ENCODE measurements around the gene RRAD.
"Not testable (repeated sequence)": the region's sequence is repeated elsewhere in the genome, so short reads cannot be mapped to it uniquely, and the experiment has no call there.

Gene RRAD

DNA sequence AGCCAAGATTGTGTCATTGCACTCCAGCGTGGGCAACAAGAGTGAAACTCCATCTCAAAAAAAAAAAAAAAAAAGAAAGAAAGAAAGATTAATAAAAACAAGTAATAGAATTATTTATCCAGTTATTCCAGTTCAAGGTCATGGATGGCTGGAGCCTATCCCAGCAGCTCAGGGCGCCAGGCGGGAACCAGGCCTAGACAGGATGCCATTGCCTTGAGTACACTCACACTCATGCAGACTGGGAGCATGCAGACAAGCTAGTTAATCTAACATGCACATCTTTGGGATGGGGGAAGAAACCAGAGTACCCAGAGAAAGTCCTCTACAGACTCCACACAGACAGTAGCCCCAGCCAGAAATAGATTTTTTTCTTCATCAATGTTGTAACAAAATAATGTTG, 27.1 kb downstream of the RRAD start:
- DNase-seq, result no peak

DNA sequence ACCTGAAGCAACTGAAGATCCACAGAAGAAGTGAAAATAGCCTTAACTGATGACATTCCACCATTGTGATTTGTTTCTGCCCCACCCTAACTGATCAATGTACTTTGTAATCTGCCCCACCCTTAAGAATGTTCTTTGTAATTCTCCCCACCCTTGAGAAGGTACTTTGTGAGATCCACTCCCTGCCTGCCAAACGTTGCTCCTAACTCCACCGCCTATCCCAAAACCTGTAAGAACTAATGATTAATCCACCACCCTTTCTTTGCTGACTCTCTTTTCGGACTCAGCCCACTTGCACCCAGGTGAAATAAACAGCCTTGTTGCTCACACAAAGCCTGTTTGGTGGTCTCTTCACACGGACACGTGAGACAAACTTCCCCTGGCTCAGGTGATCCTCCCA, 28.7 kb downstream of the RRAD start:
- DNase-seq, result not testable (repeated sequence)

DNA sequence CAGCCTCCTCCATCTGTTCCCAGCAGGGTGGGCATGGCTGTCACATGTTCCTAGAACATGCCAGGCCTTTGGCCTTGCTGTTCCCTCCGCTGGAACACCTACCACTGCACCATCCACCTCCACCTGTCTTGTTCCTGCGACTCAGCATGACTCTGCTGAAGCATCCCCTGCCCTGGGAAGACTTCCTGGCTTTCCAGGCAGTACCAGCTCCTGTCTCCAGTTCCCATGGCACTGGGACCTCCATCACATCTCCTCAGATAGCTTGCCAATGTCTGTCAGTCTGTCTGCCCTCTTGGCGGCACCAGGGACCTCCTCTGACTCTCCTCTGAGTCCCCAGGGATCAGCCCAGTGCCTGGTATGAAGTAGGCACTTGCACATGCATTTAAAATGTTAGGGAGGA, 29.3 kb downstream of the RRAD start:
- DNase-seq, result no peak

DNA sequence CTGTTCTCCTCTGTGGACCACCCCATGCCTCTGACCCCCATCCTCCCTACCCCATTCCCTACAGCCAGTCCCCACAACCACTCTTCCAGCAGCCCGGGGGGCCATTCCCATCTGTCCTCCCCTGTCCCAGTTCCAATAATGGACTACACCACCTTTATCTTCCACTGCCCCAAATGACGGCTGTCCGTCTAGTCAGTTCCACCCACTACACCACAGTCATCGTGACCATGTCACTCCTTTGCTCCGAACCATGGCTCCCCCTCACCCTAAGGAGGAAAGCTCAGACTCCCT, 29.7 kb downstream of the RRAD start:
- DNase-seq, result no peak

DNA sequence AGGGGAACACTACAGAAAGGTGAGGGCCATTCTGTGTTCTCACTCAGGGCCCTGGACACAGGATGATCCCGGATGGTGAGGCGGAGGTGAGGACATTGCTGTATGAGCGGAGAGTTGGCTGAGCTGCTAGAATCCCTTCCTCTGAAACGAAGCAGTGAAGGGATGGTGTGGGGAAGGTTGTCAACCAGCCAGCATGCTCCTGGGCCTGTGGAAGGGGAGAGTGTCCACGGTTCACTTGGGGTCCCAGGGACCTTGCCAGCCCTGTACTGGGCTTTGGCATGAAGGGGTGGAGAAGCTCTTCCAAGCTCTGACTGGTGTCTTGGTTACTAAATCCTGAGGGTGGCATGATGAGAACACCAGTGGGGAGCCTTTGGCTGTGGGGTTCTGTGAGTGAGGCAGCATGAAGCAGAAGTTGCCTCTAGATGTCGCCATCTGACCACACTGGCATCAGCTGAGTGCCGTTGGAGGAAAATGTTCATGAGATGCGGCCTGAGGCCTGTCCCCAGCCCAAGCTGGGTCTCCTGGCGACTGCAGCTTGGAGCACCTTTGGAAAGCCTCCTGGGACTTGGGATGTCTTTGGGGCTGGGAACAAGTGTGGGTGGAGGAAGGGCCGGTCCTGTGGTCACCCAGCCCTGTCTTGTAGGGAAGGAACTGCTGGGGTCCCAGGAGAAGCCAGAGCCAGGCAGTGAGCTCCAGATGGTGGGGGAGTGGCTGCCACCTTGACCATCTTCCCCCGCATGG, 30.2 kb downstream of the RRAD start:
- DNase-seq, result peak; percentile 2

DNA sequence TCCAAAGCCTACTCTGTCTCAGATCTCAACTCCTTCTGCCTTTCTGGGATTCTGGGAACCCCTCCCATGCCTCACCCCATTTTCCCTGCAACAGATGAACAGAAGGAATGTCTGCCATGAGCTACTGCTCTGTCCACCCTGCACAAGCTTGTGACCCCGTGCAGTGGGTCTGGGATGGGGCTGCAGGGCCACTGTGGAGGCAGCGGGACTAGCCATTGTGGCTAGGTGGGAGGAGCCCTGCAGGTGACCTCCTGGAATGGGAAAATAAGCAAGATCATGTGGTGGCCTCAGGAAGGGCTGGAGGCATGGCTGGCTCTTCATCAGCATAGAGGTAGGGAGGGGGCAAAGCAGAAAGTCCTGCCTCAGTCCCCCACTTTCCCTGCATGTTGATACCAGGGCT, 31.3 kb downstream of the RRAD start:
- DNase-seq, result no peak

DNA sequence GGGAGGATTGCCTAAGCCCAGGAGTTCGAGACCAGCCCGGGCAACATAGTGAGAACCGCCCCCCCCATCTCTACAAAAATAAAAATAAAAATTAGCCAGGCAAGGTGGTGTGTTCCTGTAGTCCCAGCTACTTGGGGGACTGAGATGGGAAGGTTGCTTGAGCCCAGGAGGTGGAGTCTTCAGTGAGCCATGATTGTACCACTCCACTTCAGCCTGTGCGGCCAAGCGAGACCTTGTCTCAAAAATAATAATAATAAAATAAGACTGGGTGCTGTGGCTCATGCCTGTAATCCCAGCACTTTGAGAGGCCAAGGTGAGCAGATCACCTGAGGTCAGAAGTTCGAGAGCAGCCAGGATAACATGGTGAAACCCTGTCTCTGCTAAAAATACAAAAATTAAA, 33.5 kb downstream of the RRAD start:
- DNase-seq, result no peak

DNA sequence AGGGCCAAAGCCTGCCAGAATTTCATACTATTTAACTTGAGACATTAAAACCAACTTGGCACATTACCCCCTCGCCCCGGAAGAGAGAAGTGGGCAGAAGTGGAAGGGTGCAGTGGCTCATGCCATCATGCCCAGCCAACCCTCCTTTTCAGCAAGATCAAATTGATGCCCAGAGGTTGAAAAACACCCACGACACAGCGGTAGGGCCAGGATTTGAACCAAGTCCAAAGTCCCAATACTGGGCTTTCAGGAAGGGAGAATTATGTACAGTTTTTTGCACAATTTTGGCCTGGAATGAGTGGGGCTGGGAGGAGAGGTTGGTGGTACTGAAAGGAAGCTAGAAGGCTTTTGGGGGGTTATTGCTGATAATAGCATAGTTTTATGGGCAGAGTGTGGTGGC, 34.0 kb downstream of the RRAD start:
- no peak for DNase-seq

DNA sequence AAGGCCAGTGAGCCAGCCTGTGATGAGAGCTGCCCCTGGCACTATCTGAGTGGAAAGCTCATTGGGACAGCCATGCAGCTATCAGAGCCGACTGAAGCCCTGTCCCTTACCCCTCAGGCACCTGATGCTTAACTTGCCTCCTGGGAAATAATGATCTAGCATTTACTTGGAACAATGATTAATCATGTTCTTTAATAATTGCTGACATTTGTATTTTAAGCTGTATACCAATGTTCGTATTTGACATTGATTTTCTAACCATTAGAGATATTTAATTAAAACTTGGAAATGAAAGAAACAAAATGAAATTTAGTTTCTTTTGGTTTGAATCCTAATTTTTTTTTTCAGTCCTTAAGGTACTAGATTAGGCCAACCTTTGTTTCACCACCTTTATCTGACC, 34.5 kb downstream of the RRAD start:
- no peak for DNase-seq

DNA sequence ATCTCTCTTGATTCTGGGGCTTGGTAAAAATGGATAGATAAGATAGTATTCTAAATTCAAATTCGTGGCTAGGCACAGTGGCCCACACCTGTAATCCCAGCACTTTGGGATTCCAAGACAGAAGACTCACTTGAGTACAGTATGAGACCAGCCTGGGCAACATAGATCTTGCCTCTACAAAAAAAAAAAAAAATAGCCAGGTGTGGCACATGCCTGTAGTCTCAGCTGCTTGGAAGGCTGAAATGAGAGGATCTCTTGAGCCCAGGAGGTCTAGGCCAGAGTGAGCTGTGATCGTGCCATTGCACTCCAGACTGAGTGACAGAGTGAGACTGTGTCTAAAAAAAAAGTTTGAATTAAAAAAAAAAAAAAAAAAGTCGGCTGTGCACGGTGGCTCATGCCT, 35.7 kb downstream of the RRAD start:
- DNase-seq, result no peak

DNA sequence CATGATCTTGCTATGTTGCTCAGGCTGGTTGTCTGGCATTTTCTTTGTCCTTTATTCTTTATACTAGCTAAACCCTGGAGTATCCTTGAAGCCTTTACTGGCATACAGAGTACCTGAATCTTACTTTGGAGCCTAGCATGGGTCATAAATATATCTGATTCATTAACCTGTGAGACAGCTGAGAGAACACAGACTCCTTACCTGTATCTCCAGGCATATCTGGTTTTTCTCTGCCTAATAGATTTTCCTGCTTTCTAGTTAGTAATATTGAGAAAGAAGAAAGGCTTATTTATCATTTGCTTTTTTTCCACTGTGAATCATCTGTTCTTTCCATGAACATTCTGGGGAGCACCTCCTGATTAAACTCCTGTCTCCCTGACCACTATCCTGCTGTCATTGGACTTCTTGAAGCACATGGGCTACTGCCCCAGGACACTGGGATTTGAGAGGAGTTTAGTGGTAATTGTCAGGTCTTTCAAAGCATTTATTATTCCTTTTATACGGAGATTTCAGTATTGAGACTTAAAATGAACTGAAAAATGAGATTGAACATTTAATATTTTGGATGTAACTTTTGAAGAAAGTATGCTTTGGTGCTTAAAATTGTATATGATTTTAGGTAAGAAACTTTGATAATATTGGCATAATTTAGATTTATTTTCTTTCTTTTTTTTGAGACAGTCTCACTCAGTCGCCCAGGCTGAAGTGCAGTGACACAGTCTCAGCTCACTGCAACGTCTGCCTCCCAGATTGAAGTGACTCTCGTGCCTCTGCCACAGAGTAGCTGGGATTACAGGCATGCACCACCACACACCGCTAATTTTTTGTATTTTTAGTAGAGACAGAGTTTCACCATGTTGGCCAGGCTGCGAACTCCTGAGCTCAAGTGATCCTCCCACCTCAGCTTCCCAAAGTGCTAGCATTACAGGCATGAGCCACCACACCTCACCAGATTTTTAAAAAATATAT, 36.4 kb downstream of the RRAD start:
- DNase-seq, result no peak

DNA sequence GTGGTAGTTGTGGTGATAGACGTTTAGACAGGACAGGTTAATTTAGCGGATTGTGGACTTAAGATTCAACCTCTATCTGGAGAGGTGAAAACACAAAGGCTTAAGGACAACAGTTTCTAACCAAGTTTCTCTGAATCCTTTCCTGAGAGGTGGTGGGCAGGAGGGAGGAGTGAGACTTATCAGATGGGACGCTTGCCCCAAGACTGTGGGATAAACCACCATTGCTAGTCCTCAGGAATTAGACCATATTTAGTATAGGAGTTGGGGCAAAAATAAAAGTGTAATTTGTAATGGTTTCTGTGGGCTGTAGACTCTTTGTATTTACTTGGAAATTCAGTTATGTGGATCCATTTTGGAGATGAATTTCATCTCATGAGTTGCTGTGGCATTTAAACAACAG, 38.4 kb downstream of the RRAD start:
- DNase-seq, result no peak

DNA sequence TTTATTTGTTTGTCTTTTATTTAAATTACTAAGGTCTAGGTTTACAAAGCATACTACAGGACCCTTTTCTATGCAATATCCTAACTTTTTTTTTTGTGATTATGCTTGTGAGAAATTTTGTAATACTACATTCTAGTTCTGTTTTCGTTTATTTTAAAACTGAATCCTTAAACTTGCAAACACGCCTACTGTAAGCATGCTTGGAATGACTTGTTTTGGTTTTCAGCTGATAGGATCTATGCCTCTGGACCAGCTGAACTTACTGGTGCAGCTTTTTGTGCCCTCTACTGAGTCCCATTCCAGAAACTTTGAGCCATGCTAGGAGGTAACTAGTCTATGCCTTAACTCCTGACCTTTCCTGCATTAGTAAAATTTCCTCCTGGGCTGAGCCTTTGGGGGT, 39.0 kb downstream of the RRAD start:
- no peak for DNase-seq

DNA sequence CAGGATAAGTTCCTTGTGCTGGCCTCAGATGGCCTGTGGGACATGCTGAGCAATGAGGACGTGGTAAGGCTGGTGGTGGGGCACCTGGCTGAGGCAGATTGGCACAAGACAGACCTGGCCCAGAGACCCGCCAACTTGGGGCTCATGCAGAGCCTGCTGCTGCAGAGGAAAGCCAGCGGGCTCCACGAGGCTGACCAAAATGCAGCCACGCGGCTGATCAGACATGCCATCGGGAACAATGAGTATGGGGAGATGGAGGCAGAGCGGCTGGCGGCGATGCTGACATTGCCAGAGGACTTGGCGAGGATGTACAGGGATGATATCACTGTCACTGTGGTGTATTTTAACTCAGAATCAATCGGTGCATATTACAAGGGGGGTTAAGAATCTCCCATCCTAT, 39.8 kb downstream of the RRAD start:
- DNase-seq, result no peak

DNA sequence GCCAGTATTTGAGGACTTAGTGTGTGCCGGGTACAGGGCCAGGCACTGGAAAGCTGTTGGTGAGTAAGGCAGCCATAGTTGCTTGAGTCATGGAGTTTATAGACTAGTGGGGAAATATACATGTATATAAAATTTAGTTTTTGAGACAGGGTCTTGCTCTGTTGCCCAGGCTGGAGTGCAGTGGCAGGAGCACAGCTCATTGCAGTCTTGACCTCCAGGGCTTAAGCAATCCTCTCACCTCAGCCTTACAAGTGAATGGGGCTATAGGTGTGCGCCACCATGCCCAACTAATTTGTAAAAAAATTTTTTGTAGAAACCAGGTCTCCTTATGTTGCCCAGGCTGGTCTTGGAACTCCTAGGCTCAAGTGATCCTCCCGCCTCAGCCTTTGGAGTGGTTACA, 42.6 kb downstream of the RRAD start:
- DNase-seq, result no peak

DNA sequence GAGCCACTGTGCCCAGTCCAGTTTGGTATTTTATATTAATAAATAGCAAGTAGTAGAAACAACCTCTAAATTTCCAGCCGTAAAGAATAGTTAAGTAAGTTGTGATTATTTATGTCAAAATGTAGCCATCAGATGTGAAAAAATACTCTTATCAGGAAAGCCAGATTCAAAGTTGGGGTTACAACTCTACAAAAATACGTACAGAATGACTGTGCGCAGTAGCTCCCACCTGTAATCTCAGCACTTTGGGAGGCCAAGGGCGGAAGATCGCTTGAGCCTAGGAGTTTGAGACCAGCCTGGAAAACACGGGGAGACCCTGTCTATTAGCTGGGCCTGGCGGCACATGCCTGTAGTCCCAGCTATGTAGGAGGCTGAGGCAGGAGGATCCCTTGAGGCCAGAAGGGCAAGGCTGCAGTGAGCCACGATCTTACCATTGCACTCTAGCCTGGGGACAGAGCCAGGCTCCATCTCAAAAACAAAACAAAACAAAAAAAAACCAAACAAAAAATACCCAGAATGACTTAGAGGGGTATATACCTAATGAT, 43.3 kb downstream of the RRAD start:
- DNase-seq, result no peak

DNA sequence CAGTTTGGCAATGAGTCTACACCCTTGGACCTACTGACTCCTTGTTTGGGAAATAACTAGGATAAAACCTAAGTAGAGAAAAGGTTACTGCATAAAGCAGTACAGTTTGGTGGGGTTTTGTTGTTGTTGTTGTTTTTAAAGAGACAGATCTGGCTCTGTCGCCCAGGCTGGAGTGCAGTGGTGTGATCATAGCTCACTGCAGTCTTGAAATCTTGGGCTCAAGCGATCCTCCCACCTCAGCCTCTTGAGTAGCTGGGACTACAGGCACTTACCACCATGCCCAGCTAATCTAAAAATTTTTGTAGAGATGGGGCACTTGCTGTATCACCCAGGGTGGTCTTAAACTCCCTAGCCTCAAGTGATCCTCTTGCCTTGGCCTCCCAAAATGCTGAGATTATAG, 43.8 kb downstream of the RRAD start:
- no peak for DNase-seq

DNA sequence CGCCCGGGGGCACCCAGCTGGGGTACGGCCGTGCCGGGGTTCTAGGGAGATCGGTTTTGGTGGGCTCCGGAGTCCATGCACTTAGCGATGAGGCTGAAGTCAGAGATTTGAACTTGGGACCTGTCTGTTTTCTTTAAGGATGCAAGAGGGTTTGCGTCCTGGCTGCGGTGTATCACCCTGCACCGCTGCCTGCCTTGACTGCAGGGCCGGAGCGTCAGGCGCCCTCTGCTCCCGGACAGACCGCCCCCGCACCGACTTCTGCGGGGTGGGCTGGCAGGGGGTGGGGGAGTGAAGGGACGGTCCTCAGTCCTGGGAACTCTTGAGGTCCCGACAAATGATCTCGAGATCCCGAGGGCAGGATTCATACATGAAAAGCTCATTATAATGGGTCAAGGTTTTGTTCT, 44.3 kb downstream of the RRAD start:
- no peak for DNase-seq

DNA sequence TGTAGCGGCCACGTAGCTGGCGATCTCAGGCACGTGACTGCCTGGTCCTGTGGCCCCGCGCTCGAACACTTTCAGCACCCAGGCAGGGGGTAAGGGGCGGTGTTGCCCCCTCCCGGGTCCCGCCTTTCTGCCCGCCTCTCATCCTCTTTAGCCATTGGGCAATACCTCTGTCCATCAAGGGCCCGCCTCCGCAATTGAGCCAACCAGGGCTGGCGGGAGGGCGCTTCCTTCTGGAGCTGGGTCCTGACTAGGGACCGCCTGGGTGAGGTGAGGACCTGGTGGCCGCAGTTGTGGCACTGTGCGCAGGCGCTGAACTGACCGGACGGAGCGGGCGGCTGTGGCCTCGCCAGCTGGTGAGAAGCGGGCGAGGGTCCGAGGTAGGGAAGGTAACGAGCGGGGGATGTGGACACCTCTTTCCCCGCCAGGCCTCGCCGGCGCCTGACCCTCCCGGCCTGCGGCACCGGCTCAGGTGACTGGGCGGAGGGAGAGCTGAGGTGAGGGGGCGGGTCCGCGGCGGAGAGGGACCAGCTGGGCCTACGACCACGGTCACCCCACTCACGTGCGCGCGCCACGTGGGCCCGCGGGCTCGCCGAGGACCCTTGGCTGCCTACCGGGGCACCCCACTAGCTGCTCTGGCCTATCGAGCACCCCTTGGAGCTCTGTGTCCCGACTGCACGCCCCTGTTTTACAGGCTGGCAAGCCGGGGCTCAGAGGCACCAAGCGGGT, 44.9 kb downstream of the RRAD start, which contains the start of gene PDP2:
Gene PDP2 (plus strand): TSS at position 228 of the 726 bp plus-strand sequence. CDS start 3,770 bp downstream, outside the sequence.
- DNase-seq, result peak; percentile 51

DNA sequence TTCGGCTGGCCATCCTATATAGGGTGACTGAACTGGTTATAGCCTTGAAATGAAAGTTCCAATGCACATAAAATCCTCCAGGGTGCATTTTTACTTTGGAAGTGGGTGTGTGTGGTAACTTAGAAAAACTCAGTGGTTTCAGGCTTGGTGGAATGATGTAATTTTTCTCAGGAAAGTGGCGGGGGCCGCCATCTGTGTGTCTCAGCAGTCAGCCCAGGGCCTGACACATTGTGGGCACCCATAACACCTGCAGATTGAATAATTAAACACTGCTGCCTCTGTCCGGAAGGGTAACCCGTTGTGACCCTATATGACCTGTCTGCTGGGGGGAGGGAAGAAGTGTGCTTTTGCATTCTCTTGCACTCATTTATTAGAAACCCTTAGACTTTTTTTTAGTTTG, 47.3 kb downstream of the RRAD start:
- no peak for DNase-seq

DNA sequence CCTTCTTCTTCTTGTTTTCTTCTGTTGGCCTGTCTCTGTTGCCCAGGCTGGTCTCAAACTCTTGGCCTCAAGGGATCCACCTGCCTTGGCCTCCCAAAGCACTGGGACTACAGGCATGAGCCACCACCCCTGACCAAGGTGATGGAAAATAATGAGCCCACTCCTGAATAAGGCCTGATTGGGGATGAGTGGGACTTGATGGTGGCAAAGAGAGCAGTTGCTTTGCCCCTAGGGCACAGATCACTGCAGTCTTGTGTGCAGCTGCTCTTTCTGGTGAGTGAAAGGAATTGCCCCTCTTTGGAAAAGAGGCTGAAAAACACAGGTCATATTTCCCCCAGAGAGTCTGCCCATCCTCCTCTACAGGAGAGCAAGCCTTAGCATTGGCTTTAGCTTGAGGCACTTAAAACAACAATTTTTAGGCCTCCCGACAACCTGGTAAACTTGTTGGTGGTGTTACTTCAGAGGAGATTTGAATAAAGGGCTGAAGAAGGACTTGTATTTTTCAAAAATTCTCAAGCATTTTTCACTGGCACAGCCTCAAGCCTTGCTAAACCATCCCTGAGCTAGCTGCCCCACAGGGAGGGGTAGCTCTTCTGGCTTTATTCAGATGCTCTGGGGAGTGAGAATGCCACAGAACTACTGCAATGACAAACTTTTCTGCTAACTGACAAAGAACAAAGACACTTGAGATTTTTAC, 51.1 kb downstream of the RRAD start:
- no peak for DNase-seq

DNA sequence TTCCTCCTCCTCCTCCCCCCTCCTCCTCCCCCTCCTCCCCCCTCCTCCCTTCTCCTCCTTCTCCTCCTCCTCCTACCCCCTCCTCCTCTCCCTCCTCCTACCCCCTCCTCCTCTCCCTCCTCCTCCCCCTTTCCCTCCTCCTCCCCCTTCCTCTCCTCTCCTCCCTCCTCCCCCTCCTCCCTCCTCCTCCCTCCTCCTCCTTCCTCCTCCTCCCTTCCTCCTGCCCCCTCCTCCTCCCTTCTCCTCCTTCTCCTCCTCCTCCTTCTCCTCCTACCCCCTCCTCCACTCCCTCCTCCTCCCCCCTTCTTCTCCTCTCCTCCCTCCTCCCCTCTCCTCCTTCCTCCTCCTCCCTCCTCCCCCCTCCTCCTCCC, 51.7 kb downstream of the RRAD start:
- no peak for DNase-seq
